WERI-Rb-1 (cell line): ENCODE results near the gene MEAK7.
A peak's percentile ranks its signal among the peaks of the same experiment; 100 is the strongest.

Source experiments
- DNase-seq: peaks from one replicate; pipeline ENCODE4 v3.0.0-alpha.2; 2020
- H3K27ac ChIP-seq: fragments of 250-450 bp; sonication (Bioruptor Pico); 2 replicates; pipeline ENCODE4 v1.5.1; 2020; ENCODE audit warnings: mild to moderate bottlenecking, moderate library complexity
- H3K27me3 ChIP-seq: fragments of 250-450 bp; sonication (Bioruptor Pico); 2 replicates; pipeline ENCODE4 v1.5.1; 2021; ENCODE audit warnings: mild to moderate bottlenecking, low read depth, moderate library complexity; ENCODE audit not compliant: insufficient read depth, severe bottlenecking
- H3K36me3 ChIP-seq: fragments of 250-450 bp; sonication (Bioruptor Pico); 2 replicates; pipeline ENCODE4 v1.5.1; 2020; ENCODE audit warnings: mild to moderate bottlenecking, moderate library complexity
- H3K4me3 ChIP-seq: 2 replicates; pipeline ENCODE4 v1.5.1; 2011; ENCODE audit warnings: low read depth, mild to moderate bottlenecking, control low read depth, low read length
- H3K9me3 ChIP-seq: fragments of 250-450 bp; sonication (Bioruptor Pico); 2 replicates; pipeline ENCODE4 v1.5.1; 2021; ENCODE audit warnings: mild to moderate bottlenecking, moderate library complexity; ENCODE audit not compliant: severe bottlenecking
- TF ChIP-seq, protein P1 (sequence below): IDR thresholded peaks from 2 replicates; pipeline ENCODE4 v1.5.1; 2011; ENCODE audit warnings: low read depth, mild to moderate bottlenecking, control low read depth, inconsistent platforms, low read length

Gene MEAK7

DNA sequence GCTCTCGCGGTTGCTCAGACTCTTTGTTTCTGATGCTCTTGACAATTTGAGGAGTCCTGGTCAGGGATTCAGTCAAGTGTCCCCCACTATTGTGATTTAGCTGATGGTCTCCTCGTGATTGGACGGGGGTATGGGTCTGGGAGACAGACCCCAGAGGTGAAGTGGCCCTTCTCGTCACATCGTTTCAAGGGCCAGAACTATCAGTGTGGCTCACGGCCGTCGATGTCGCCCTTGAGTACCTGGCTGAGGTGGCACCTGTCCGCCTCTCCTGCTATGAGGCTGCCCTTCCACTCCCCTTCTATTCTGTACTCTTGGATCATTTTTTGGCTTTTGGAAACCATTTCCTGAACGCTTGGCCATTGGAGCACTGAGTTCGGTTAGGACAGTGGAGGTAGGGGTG, 7.4 kb upstream of the MEAK7 start:
- Histone ChIP-seq H3K4me3 (no peak overlapping the region), H3K27ac (no peak overlapping the region; the same call in 1 of the 2 replicates), H3K36me3 (no peaks in the 10 kb centered on the region), H3K9me3 (no peaks in the 10 kb centered on the region), H3K27me3 (no peaks in the 10 kb centered on the region)
- TF ChIP-seq, protein P1, sequence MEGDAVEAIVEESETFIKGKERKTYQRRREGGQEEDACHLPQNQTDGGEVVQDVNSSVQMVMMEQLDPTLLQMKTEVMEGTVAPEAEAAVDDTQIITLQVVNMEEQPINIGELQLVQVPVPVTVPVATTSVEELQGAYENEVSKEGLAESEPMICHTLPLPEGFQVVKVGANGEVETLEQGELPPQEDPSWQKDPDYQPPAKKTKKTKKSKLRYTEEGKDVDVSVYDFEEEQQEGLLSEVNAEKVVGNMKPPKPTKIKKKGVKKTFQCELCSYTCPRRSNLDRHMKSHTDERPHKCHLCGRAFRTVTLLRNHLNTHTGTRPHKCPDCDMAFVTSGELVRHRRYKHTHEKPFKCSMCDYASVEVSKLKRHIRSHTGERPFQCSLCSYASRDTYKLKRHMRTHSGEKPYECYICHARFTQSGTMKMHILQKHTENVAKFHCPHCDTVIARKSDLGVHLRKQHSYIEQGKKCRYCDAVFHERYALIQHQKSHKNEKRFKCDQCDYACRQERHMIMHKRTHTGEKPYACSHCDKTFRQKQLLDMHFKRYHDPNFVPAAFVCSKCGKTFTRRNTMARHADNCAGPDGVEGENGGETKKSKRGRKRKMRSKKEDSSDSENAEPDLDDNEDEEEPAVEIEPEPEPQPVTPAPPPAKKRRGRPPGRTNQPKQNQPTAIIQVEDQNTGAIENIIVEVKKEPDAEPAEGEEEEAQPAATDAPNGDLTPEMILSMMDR = no peak
- DNase-seq = no peak

GRCh38 chr16:84511180-84511800, 6.8 kb upstream of the MEAK7 start:
- peak; percentile 61 for DNase-seq
- TF ChIP-seq, protein P1 = peak; percentile 63
- H3K9me3 ChIP-seq = no peaks in the 10 kb centered on the region
- H3K4me3 ChIP-seq = no peak overlapping the region
- H3K27me3 ChIP-seq = no peaks in the 10 kb centered on the region
- no peaks in the 10 kb centered on the region for H3K36me3 ChIP-seq
- H3K27ac ChIP-seq = no peak overlapping the region; the same call in 1 of the 2 replicates

DNA sequence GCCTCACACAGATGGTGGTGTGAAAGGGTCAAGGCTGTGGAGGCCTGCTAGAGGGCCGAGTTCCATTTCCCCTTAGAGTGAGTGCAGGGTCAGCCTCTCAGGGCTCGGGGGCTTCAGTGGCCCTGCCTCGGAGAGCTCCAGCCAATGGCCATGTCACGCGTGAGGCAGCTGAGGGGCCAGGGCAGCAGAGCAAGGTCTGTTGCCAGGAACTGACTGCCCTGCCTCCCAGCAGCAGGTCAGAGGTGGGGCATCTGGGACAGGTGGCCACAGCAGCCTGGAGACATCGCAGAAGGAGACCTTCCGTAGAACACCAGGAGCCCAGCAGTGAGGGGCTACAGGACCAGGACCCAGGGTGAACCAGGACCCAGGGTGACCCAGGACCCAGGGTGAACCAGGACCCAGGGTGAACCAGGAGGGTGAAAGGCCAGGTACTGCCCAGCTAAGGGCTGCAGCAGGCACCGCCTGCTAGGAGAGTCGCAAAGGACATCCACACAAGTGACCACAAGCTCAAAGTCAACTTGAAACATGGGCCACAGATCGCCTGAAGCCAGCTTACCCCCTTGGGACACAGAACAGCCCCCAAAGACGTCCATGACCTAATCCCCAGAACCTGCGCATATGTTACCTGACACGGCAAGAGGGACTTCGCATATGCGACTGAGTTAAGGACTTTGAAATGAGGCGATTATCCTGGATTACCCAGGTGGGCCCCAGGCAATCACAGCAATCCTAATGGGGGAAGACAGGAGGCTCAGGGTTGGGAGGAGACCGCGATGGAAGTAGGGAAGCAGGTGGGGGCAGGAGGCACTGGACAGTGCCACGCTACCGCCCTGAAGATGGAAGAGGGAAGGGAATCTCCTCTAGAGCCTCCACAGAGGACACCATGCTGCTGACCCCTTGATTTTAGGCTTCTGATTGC, 4.8 kb upstream of the MEAK7 start:
- H3K4me3 ChIP-seq = no peak overlapping the region; the same call in 1 of the 2 replicates
- TF ChIP-seq, protein P1 = no peak

GRCh38 chr16:84508502-84508901, 4.0 kb upstream of the MEAK7 start:
- Histone ChIP-seq H3K9me3 (no peaks in the 10 kb centered on the region), H3K36me3 (no peaks in the 10 kb centered on the region), H3K27ac (no peak overlapping the region; the same call in 1 of the 2 replicates), H3K27me3 (no peaks in the 10 kb centered on the region), H3K4me3 (no peak overlapping the region)
- no peak for DNase-seq
- TF ChIP-seq, protein P1 = no peak

More for the DNA sequence above, 4.8 kb upstream of the MEAK7 start:
- Histone ChIP-seq H3K9me3 (no peaks in the 10 kb centered on the region), H3K27me3 (no peaks in the 10 kb centered on the region), H3K27ac (peak overlapping the region; percentile 66), H3K36me3 (no peaks in the 10 kb centered on the region)
- peak; percentile 88 for DNase-seq

GRCh38 chr16:84507011-84507982, 2.8 kb upstream of the MEAK7 start:
- Histone ChIP-seq H3K4me3 (no peak overlapping the region), H3K9me3 (no peaks in the 10 kb centered on the region), H3K36me3 (no peaks in the 10 kb centered on the region), H3K27ac (no peak overlapping the region), H3K27me3 (no peaks in the 10 kb centered on the region)
- DNase-seq = no peak
- TF ChIP-seq, protein P1 = no peak
